Amniotic stem cell (primary cell): Measurements from ENCODE around the gene GID4.

Experiments
- DNase-seq: peaks from one replicate; lab custom pipeline; 2025; lab: John Stamatoyannopoulos, UW

GID4 gene

DNA sequence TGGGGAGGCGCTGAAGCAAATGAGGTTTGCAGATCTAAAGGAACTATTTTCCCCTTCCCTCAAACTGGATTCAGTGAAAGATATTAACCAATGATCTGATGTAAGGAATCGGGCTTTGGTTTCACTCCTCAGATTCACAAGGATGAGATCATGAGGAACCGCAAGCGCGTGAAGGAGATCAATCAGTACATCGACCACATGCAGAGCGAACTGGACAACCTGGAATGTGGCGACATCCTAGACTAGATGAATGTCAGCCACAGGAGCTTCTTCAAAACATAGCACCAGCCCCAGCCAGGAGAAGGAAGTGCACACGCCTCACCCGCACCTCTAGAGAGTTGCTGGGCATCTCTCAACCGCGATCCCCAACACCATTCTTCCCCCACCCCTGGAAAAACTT, 22.8 kb upstream of the GID4 start:
- no peak for DNase-seq

DNA sequence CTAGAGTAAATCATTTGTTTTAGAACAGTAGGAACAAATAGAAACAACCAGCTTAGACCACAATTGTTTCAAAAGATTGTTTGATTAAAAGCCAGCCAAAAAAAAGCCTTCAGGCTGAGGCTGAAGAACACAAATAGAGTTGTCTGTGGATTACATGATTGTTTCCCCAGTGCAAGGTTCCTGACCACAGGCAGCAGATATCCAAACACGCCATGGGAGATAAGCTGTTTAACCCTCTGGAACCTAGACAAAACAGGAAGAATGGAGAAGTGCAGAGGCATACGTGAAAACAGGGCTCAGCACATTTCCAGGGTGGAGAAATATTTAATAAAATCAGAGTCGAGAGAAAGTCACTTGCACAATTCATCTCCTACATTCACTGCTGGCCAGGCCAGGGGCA, 21.2 kb upstream of the GID4 start:
- DNase-seq = no peak

DNA sequence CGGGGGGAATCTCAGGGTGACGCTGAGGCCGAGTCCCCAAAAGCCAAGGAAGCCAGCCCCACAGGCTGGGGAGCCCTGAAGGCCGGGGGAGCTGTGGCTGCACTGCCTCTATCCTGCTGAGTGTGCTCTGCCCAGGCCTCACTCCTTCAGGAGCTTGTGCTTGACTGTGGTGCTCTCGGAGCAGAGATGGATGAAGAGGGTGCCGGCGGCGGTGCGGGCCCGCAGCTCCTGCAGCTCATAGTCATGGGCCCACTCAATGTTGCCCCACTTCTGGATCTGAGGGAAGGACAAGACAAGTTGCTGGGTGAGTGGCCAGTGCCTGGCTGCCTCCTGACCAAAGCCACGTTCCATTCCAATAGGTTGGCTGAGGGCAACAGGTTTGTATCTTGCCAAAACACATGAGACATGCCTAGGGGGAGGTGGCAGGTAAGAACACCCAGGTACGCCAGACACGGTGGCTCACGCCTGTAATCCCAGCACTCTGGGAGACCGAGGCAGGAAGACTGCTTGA, 20.7 kb upstream of the GID4 start:
- no peak for DNase-seq

DNA sequence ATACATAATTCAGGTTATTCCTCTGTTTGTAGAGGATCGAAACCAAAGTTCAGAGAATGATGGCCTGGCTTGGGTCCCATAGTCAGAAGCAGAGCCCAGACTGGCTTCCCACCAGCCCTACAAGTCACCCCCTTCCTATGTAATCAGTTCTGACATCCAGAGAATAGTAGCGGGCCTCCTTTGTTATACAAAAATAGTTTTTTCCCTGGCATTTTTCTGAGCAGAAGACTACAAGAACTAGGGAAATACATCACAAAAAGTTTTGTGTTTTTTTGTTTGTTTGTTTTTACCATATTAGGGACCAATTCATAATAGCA, 19.4 kb upstream of the GID4 start:
- DNase-seq = no peak

DNA sequence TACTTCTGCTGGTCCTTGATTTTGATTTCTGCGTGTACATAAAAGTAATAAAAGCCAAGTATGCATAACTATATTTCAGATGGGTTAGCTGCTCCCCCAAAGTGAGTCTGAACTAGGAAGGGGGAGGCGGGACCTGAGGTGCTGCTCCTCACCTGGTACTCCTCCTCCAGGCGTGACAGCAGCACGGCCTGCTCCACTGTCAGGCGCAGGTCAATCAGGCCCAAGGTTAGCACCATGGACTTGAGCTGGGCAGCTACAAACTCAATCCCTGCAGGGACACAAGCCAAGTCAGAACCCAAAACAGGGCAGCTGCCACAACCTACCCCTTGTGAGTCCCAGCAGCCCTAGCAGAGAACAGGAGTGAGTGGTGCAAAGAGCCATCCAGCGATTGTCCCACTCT, 18.2 kb upstream of the GID4 start:
- DNase-seq = no peak

DNA sequence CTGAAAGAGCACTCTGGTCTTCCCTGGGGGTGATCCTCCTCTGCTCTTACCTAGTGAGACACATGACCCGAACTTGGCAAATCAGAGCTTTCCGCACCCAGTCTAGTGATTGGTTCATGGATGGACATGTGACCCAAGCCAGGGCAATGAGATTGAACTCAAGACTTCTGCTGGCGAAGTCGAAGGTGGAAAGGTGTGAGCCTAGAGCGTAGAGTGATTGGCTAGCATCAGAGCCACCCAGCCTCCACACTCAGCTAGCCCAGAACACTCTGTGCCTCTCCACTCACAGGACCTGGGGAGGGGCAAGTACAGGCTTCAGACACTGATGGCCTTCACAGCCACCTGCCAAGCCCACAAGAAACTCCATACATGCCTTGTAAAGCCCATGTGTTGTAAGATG, 17.8 kb upstream of the GID4 start:
- no peak for DNase-seq

DNA sequence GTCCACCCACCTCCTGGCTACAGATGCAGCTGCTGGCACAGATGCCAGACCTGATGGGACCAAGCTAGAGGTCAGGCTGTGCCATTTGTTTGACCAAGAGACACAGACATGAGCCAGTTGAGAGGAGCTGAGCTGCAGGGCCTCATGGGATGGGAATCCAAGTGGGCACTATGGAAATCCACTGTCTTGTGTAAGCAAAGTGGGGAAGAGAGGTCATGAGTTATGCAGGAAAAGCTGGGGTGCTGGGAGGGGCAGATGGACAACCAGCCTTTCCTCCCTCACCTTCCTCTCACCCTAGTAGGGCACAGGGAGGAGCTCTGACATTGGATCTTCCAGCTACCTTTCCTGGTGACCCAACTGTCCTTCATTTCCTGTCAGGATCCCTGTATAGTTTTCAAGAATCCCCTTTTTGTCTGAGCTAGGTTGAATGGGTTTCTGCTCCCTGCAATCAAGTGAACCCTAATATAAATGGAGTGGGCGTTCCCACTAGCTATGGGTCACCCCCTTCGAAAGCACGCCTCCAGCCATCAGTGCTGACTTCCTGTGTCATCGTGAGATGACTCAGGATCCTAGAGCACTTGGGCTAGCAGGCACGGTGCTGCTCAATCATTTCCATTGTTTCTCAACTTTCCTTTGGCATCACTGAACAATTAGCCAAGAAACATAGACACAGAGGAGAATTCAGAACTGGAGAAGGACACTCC, 13.8 kb upstream of the GID4 start:
- no peak for DNase-seq

DNA sequence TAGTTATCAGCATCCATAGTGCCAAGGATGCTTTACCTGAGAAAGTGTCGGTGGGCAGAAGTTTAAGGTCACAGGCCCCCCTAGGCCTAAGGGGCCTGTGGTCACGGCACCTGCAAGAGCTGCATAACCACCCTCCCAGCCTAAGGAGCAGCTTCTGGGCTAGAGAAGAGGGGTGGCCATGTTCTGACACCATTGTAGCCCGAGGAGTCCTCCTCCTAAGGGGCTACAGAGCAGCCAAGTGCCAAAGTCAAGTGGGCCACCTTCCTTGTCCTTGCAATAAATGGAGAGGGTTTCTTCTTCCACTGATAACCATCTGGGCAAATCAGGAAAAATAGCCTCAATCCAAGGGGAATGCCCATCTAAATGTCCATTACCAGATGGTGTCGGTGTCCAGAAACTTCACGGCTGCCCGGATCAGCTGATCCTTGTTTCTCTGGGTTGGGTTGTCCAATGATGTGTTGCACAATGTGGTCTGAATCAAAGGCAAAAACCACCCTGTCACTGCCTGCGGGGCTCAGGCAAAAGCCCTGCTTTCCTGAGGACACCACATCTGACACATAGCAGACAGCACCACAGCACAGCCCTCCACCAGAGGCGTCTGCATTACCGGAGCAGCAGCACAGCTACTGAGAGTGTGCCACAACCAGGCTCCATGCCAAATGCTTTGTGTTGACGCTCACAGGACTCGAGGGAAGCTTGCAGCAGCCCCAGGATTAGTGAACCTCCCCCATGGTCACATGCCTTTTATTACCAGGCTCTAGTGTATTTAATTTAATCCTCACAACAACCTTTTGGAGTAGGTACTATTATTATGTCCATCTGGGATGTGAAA, 13.0 kb upstream of the GID4 start:
- no peak for DNase-seq

DNA sequence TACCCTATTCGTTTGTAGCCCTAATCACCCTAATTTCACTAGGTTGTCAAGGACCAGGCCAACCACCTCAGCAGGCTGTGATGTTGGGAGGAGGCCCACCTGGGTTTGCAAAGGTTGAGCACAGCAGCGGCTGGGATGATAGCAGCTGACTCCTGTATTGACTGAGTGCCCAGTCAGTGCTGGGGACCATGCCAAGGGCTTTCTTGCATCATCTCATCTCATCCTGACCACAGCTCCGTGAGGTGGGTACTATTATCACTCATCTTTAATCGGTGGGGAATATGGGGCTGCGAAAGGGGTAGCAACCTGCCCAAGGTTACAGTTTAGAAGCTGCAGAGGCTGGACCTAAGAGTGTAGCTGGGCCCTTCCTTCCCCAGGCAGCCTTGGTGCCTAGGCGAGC, 11.9 kb upstream of the GID4 start:
- DNase-seq = no peak

DNA sequence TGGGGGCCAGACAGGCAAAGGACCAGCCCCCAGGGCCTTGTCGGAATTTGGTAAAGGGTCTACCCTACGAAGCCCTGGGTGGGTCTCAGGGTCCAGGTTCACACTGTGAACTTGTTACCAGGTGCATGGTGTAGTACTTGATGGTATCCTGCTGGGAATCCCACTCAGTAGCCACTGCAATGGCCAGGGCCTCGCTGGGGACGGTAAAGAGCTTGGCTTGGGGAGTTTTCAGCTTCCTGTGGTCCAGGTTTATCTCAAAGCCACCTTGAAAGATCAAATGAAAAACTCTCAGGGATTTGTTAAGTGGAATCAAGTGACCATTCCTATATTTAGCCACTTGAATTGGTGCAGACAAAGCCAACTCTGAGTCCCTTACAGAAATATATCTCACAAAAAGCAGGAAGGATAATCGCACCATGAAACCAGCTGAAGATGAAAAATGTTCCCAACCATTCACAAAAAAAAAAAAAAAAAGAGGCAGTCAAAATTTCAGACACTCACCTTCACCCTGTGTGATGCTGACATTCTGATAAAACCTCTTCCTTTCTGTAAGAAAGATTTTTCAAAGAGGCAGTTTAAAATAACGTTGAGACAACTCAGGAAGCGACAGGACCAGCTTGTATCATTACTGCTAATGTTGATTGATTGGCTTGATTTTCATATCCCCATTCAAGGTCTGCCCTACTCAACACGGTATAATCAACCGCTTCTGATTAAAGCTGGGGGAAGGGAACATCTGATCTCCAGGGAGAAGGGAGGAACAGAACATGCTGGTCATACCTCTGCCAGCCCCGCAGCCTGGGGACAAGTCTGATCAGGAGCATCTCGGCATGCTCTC, 10.9 kb upstream of the GID4 start:
- no peak for DNase-seq

DNA sequence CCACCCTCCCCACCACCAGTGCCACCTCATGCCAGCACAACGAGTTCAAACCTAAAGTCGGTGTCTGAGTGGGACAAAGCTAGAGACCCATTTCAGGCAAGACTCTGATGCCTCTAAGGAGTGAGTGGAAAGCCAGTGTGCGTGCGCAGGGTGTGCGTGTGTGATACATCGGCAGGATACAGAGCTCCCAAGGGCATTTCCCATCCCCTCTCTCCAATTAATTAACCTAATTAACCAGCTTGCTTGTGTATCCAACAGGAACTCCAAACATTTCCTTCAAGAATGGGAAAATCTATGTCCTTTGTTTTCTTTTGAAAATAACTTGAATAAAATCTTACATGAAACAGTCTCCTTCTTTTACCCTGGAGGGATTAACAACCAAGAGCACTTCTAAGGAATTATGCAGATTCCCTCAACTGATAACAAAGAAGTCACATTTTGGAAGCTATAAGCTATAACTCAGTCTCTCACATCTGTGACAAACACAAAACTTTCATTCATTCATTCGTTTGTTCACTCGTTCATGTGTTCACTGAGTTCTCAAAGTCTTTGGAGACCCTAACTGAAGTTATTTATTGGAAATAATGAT, 10.2 kb upstream of the GID4 start:
- no peak for DNase-seq

DNA sequence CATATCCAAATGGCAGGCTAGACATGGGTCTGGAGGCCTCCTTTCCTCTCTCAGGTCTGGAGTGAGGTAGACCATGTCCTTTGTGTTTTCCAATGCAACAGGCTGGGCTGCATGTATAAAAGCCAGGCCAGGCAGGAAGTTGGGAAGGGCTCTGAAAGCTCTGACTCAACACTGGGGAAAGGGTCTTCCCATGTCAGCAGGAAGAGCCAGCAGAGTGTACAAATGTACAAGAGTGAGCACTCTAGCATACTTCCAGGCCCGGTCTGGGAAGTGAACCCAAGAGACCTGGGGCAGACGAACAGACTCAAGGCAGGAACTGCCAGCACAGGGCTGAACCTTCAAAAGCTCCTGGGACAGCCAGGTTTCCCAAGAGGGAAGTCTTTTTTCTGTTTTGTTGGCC, 7.3 kb upstream of the GID4 start:
- no peak for DNase-seq

DNA sequence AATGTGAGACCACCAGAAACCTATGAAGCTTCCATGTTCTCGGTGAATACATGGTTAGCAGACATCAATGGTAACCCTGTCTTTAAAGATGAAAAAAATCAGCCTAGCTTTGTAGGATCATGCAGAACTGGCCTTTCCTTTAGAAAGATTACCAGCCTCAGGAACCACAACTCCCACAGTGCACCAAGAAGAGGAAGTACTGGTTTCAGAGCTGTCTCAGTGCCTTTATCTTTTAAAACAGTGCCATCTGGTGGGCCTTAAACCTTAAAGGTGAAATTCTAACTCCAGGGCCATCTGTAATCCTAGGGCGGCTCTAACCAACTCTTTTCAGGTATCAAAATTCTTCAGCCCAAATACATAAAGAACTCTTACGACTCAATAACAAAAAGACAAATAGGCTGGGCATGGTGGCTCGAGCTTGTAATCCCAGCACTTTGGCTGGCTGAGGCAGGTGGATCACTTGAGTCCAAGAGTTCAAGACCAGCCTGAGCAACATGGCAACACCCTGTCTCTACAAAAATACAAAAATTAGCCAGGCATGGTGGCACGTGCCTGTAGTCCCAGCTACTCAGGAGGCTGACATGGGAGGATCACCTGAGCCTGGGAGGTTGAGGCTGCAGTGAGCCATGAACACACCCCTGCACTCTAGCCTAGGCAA, 5.6 kb upstream of the GID4 start:
- DNase-seq = peak; percentile 75

DNA sequence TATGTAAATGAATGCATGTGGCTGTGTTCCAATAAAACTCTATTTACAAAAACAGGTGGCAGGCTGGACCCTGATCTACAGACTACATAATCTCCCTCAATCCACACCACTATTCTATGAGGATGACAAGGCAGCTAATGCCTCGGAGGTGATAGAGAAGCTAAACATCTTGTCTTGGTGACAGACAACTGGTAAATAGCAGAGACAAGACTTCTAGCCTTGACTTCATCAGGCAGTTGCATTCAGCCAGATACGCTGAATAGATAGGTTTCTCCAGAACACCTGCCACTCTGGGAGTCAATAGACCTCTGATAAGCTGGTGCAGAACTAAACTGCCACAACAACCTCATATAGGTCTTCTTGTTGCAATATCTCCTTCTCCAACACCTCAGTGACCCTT, 3.5 kb upstream of the GID4 start:
- DNase-seq = no peak

DNA sequence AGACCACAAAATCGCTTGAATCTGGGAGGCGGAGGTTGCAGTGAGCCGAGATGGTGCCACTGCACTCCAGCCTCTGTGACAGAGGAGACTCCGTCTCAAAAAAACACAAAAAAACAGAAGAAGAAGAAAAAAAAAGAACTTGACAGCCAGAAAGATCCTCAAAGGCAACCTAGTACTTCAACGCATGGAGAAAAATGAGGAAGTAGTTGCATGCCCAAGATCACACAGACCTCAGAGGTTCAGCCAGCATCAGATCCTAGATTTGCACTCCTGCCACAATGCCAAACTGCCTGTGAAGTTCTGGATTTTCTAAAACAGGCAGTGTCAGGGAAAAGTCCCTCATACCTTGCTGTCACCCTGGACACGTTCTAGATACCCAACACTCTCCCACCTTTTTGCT, 1.7 kb upstream of the GID4 start:
- DNase-seq = no peak

DNA sequence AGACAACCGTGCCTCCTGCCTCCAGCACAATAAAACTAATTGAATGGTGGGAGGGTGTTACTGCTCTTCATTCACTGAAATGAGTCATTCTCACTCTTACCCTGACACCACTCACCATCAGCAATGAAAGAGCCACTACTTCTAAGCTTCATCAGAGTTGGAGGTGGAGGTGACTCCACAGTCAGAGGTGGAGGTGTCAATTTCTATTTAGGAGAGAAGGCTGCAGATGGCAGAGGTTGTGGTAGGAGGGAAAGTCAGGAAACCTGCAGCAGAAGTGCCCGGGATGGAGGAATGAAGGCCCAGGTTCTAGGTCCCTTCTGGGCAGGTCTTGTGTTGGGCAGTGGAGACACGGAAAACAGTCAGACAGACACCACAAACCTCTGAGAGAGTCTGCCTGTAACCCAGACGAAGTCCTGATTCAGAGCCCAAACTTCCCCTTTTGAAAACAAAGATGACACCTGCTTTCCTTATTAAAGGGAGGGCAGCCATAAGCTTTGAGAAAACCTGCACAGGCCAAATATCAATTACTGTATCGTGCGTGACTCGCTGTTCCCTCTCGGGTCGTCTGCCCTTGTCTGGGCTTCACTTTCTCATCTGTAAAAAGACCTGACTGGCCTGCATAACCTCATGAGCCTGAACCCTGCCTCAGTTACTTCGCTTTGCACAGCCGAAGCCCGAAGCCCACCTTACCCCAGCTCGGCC, 908 bp upstream of the GID4 start:
- DNase-seq = no peak

DNA sequence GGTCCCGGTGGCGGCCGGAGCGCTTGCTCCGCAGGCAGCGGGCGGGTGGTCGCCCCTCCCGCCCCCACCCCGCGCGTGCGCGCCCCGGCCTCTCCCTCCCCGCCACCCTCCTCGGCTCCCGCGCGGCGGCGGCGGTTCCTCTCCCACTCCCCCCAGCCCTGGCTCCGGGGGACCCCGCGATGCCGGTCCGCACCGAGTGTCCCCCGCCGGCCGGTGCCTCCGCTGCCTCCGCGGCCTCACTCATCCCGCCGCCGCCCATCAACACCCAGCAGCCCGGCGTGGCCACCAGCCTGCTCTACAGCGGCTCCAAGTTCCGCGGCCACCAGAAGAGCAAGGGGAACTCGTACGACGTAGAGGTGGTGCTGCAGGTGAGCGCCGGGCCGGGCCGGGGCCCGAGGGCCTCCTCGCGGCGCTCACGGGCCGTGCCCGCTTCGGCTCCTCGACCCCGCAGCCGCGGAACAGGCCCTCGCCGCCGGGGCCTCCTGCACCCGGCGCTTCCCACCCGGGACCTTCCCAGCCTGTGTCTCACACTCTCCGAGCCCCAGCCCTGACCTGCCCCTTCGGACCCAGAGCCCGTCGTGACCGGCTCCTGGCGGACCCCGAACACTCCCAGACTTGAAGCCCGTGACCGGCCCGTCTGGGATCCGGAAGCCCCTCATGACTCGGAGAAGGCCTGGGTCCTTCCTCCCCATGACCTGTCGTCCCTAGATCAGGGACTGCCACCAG, 490 bp downstream of the GID4 start:
- DNase-seq = no peak

DNA sequence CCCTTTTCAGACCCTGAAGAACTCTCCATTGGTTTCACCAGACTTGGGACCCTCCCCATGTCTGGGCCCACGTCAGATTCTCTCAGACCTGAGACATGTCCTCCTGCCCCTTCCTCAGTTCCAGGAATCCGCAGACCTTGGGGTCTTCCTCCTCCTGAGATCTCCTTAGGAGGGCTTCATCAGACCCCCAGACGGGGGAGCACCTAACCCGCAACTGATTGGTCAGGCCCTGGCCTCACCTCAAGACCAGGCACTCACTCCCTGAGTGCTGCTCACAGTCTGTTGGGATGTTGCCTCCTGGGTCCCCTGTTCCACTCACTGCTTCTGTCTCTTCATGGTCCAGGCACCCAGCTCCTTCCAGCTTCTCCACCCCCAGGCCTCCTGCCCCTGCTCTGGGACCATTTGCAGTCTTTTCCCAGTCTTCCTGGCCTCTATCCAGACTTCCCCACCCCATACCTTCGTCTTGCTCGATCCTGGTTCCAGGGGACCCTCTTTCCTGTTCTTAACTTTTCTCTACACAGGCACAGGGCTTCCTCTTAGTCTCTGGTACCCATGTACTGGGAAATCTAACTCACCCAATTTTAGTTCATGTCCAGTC, 1.2 kb downstream of the GID4 start:
- DNase-seq = no peak

DNA sequence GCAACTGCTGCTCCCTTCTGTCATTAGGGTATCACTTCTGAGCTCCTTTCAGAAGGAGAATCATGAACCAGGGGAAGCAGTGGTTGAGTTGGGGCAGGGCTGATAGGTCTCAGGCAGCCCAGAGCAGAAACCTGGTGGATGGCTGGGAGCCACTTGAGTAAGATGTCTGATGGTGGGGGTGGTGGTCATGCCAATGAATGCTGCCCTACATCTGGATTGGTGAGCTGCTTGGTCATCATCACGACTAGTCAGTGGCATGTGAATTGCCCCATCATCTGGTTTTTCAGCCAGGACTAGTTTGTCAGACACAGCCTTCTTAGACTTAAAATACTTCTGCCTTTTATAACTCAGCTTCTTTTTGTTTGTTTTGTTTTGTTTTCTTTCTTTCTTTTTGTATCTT, 2.6 kb downstream of the GID4 start:
- DNase-seq = no peak

DNA sequence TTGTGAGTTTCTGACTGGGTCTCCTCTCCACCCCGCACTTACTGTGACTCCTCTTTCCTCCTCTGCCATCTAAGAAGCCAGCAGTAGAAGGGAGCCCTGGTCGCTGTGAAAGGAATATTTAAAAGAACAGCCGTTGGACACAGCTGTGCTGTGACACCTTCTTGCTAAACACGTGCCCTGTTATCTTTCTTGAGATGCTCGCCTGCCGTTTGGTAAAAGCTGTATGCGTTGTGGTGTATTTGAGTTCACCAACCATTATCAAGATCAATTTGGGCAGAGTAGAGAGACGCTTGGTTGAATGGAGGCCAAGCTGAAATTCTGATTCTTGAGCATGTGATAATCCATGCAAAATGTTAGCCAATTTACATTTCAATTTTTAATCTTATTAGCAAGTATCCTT, 3.8 kb downstream of the GID4 start:
- DNase-seq = no peak
